HS-5 (cell line): Measurements from ENCODE around the gene SLC9C1.
A peak's percentile ranks its signal among the peaks of the same experiment; 100 is the strongest.

ENCODE experiments used
- DNase-seq: peaks from one replicate; pipeline ENCODE4 v3.0.0-alpha.2; 2012; ENCODE audit warnings: low read depth

The SLC9C1 gene

GRCh38 chr3:112293368-112294321 is at the start of gene SLC9C1:
Gene SLC9C1, minus strand, starts transcription at chr3:112294216. Its CDS starts 7,425 bp downstream, at chr3:112286791.
- DNase-seq, result peak; percentile 58

- DNase-seq, result no peak
Observed at GRCh38 chr3:112341386-112341785, 47.4 kb upstream of the SLC9C1 start.

GRCh38 chr3:112339609-112340008 is 45.6 kb upstream of the SLC9C1 start:
- no peak for DNase-seq

- no peak for DNase-seq
Observed at GRCh38 chr3:112339134-112339533, 45.1 kb upstream of the SLC9C1 start.

- no peak for DNase-seq
Observed at GRCh38 chr3:112338727-112339056, 44.7 kb upstream of the SLC9C1 start.

GRCh38 chr3:112338021-112338726 is 44.2 kb upstream of the SLC9C1 start:
- DNase-seq, result no peak

GRCh38 chr3:112335434-112335781 is 41.4 kb upstream of the SLC9C1 start:
- DNase-seq, result no peak

GRCh38 chr3:112334691-112335433 is 40.8 kb upstream of the SLC9C1 start:
- no peak for DNase-seq

GRCh38 chr3:112333381-112334317 is 39.6 kb upstream of the SLC9C1 start:
- DNase-seq, result no peak

GRCh38 chr3:112333002-112333380 is 39.0 kb upstream of the SLC9C1 start, which contains the start of gene CD200:
Gene CD200, plus strand, starts transcription at chr3:112333156. Its CDS starts 57 bp downstream, at chr3:112333213.
- DNase-seq, result no peak

- no peak for DNase-seq
Observed at GRCh38 chr3:112331851-112332250, 37.8 kb upstream of the SLC9C1 start.

- peak; percentile 36 for DNase-seq
Observed at GRCh38 chr3:112327371-112327951, 33.4 kb upstream of the SLC9C1 start.

- DNase-seq, result no peak
Observed at GRCh38 chr3:112321867-112322652, 28.0 kb upstream of the SLC9C1 start.

- no peak for DNase-seq
Observed at GRCh38 chr3:112320691-112321090, 26.7 kb upstream of the SLC9C1 start.

- no peak for DNase-seq
Observed at GRCh38 chr3:112319516-112320276, 25.7 kb upstream of the SLC9C1 start.

- DNase-seq, result no peak
Observed at GRCh38 chr3:112315791-112316190, 21.8 kb upstream of the SLC9C1 start.

GRCh38 chr3:112314649-112315048 is 20.6 kb upstream of the SLC9C1 start:
- DNase-seq, result no peak

GRCh38 chr3:112308151-112308911 is 14.3 kb upstream of the SLC9C1 start:
- peak; percentile 44 for DNase-seq

GRCh38 chr3:112307557-112307956 is 13.5 kb upstream of the SLC9C1 start:
- no peak for DNase-seq
